Liver (tissue), 3 donors: ENCODE results near the gene MADD.

ENCODE experiments used
- GABPA ChIP-seq, 2 donors: IDR thresholded peaks in 1 of 2; conservative IDR thresholded peaks in 1 of 2; 2 replicates each; pipeline ENCODE4 v1.6.1; 2016; ENCODE audit warnings: antibody characterized with exemption in 2 of 2, mild to moderate bottlenecking in 1 of 2, moderate library complexity in 1 of 2
- HNF4A ChIP-seq, 2 donors: conservative IDR thresholded peaks; 2 replicates each; pipeline ENCODE4 v1.6.1; 2016; ENCODE audit warnings: antibody characterized with exemption in 2 of 2, mild to moderate bottlenecking in 2 of 2
- JUND ChIP-seq, 2 donors: IDR thresholded peaks; 2 replicates each; pipeline ENCODE4 v1.6.1; 2016; ENCODE audit warnings: antibody characterized with exemption in 2 of 2
- RAD21 ChIP-seq, 2 donors: IDR thresholded peaks; 2 replicates each; pipeline ENCODE4 v1.6.1; 2016; ENCODE audit warnings: antibody characterized with exemption in 2 of 2, mild to moderate bottlenecking in 2 of 2
- RXRA ChIP-seq, 2 donors: IDR thresholded peaks; 2 replicates each; pipeline ENCODE4 v1.6.1; 2017 to 2018; ENCODE audit warnings: antibody characterized with exemption in 2 of 2, mild to moderate bottlenecking in 1 of 2
- SP1 ChIP-seq: IDR thresholded peaks from 2 replicates; pipeline ENCODE4 v1.6.1; 2018; ENCODE audit warnings: antibody characterized with exemption, mild to moderate bottlenecking
- TAF1 ChIP-seq: conservative IDR thresholded peaks from 2 replicates; pipeline ENCODE4 v1.6.1; 2016; ENCODE audit warnings: antibody characterized with exemption, mild to moderate bottlenecking
- YY1 ChIP-seq: IDR thresholded peaks from 2 replicates; pipeline ENCODE4 v1.6.1; 2016; ENCODE audit warnings: antibody characterized with exemption, mild to moderate bottlenecking
- TF ChIP-seq, protein P1 (sequence below): IDR thresholded peaks from 2 replicates; pipeline ENCODE4 v1.6.1; 2016; ENCODE audit warnings: antibody characterized with exemption
- TF ChIP-seq, protein P2 (sequence below): fragments of 150-350 bp; IDR thresholded peaks from 2 replicates; pipeline ENCODE4 v1.5.1; 2017; ENCODE audit warnings: improper control_type of control experiment, low read depth, low read length; ENCODE audit not compliant: missing input control
- TF ChIP-seq, protein P3 (sequence below): IDR thresholded peaks from 2 replicates; pipeline ENCODE4 v1.6.1; 2016; ENCODE audit warnings: antibody characterized with exemption
- TF ChIP-seq, protein P4 (sequence below): IDR thresholded peaks from 2 replicates; pipeline ENCODE4 v1.6.1; 2016; ENCODE audit warnings: antibody characterized with exemption
- TF ChIP-seq, protein P5 (sequence below): IDR thresholded peaks from 2 replicates; pipeline ENCODE4 v1.6.1; 2016; ENCODE audit warnings: antibody characterized with exemption, mild to moderate bottlenecking
- donor health status: healthy.
- donor health status: healthy.

DNA sequence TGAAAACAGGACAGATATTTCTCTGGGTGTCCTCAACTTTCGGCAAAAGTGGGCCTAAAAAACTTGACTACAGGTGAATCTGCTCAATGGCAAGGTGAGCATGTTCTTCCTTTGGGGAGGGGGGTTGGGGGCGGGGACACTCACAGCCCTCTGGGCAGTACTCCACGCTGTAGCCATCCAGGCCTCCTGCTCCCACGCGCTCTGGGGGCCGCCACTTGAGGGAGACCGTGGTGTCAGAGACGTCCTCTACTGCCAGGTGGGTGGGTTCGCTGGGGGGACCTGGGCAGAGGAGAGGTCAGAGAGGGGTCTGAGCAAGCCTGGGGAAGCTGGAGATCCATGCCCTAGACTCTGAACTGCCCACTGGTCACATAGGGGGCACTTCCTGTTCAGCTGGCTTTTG, 65.8 kb downstream of the MADD start:
- TF ChIP-seq, protein P1, sequence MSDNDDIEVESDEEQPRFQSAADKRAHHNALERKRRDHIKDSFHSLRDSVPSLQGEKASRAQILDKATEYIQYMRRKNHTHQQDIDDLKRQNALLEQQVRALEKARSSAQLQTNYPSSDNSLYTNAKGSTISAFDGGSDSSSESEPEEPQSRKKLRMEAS, result no peak
- TF ChIP-seq JUND (IDR thresholded peaks at IDR 0.05) (no peak), GABPA (IDR thresholded peaks at IDR 0.05 in 1 of 2, conservative IDR thresholded peaks at IDR 0.05 in 1 of 2) (no peak), SP1 (no peak), HNF4A (conservative IDR thresholded peaks at IDR 0.05) (no peak), RAD21 (IDR thresholded peaks at IDR 0.05) (no peak), TAF1 (no peak), RXRA (IDR thresholded peaks at IDR 0.05) (no peak), YY1 (no peak)
- TF ChIP-seq, protein P2, sequence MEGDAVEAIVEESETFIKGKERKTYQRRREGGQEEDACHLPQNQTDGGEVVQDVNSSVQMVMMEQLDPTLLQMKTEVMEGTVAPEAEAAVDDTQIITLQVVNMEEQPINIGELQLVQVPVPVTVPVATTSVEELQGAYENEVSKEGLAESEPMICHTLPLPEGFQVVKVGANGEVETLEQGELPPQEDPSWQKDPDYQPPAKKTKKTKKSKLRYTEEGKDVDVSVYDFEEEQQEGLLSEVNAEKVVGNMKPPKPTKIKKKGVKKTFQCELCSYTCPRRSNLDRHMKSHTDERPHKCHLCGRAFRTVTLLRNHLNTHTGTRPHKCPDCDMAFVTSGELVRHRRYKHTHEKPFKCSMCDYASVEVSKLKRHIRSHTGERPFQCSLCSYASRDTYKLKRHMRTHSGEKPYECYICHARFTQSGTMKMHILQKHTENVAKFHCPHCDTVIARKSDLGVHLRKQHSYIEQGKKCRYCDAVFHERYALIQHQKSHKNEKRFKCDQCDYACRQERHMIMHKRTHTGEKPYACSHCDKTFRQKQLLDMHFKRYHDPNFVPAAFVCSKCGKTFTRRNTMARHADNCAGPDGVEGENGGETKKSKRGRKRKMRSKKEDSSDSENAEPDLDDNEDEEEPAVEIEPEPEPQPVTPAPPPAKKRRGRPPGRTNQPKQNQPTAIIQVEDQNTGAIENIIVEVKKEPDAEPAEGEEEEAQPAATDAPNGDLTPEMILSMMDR, result no peak
- TF ChIP-seq, protein P3, sequence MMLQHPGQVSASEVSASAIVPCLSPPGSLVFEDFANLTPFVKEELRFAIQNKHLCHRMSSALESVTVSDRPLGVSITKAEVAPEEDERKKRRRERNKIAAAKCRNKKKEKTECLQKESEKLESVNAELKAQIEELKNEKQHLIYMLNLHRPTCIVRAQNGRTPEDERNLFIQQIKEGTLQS, result no peak
- TF ChIP-seq, protein P4, sequence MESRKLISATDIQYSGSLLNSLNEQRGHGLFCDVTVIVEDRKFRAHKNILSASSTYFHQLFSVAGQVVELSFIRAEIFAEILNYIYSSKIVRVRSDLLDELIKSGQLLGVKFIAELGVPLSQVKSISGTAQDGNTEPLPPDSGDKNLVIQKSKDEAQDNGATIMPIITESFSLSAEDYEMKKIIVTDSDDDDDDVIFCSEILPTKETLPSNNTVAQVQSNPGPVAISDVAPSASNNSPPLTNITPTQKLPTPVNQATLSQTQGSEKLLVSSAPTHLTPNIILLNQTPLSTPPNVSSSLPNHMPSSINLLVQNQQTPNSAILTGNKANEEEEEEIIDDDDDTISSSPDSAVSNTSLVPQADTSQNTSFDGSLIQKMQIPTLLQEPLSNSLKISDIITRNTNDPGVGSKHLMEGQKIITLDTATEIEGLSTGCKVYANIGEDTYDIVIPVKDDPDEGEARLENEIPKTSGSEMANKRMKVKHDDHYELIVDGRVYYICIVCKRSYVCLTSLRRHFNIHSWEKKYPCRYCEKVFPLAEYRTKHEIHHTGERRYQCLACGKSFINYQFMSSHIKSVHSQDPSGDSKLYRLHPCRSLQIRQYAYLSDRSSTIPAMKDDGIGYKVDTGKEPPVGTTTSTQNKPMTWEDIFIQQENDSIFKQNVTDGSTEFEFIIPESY, result no peak
- TF ChIP-seq, protein P5, sequence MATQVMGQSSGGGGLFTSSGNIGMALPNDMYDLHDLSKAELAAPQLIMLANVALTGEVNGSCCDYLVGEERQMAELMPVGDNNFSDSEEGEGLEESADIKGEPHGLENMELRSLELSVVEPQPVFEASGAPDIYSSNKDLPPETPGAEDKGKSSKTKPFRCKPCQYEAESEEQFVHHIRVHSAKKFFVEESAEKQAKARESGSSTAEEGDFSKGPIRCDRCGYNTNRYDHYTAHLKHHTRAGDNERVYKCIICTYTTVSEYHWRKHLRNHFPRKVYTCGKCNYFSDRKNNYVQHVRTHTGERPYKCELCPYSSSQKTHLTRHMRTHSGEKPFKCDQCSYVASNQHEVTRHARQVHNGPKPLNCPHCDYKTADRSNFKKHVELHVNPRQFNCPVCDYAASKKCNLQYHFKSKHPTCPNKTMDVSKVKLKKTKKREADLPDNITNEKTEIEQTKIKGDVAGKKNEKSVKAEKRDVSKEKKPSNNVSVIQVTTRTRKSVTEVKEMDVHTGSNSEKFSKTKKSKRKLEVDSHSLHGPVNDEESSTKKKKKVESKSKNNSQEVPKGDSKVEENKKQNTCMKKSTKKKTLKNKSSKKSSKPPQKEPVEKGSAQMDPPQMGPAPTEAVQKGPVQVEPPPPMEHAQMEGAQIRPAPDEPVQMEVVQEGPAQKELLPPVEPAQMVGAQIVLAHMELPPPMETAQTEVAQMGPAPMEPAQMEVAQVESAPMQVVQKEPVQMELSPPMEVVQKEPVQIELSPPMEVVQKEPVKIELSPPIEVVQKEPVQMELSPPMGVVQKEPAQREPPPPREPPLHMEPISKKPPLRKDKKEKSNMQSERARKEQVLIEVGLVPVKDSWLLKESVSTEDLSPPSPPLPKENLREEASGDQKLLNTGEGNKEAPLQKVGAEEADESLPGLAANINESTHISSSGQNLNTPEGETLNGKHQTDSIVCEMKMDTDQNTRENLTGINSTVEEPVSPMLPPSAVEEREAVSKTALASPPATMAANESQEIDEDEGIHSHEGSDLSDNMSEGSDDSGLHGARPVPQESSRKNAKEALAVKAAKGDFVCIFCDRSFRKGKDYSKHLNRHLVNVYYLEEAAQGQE, result no peak
